HepG2 (cell line): ENCODE results near the gene KCNAB1. TPM values are rescaled to one million over a fixed set of nuclear protein-coding genes. Genes with fewer than 3 reads are reported as not detected.

Source experiments
- AHDC1 ChIP-seq: sonication (generic); formaldehyde crosslinking; IDR thresholded peaks from 2 replicates; pipeline ENCODE4 v1.5.1; 2020; ENCODE audit warnings: mild to moderate bottlenecking, missing genetic modification reagents, borderline replicate concordance
- ATAD3A ChIP-seq: sonication (generic); formaldehyde crosslinking; IDR thresholded peaks from 2 replicates; pipeline ENCODE4 v1.4.0; 2020; ENCODE audit warnings: missing genetic modification reagents
- BCL6 ChIP-seq: IDR thresholded peaks from 2 replicates; pipeline ENCODE4 v1.6.1; 2016; ENCODE audit warnings: missing genetic modification reagents, missing compliant biosample characterization
- CBX5 ChIP-seq: sonication (generic); formaldehyde crosslinking; IDR thresholded peaks from 2 replicates; pipeline ENCODE4 v1.4.0; 2020; ENCODE audit warnings: missing genetic modification reagents, borderline replicate concordance
- CREB3 ChIP-seq: sonication (generic); formaldehyde crosslinking; IDR thresholded peaks from 2 replicates; pipeline ENCODE4 v1.5.0; 2020; ENCODE audit warnings: missing genetic modification reagents
- DNMT1 ChIP-seq: sonication (generic); formaldehyde crosslinking; IDR thresholded peaks from 2 replicates; pipeline ENCODE4 v1.5.1; 2020; ENCODE audit warnings: mild to moderate bottlenecking, missing genetic modification reagents
- HNRNPH1 ChIP-seq: fragments of 200-400 bp; formaldehyde crosslinking; optimal IDR thresholded peaks from 2 replicates; pipeline ENCODE3; 2017; ENCODE audit warnings: mild to moderate bottlenecking, low read depth, low read length
- IRF2 ChIP-seq: IDR thresholded peaks from 2 replicates; pipeline ENCODE4 v1.6.1; 2018; ENCODE audit warnings: missing genetic modification reagents, missing compliant biosample characterization
- JDP2 ChIP-seq: sonication (generic); formaldehyde crosslinking; IDR thresholded peaks from 2 replicates; pipeline ENCODE4 v1.8.1; 2022; ENCODE audit warnings: missing genetic modification reagents, borderline replicate concordance
- NR1H2 ChIP-seq: sonication (generic); formaldehyde crosslinking; IDR thresholded peaks from 2 replicates; pipeline ENCODE4 v1.8.1; 2022; ENCODE audit warnings: low read depth, missing genetic modification reagents, borderline replicate concordance
- NR2F2 ChIP-seq: IDR thresholded peaks from 2 replicates; pipeline ENCODE4 v1.6.1; 2012; ENCODE audit warnings: low read depth, inconsistent platforms, borderline replicate concordance
- PHF20 ChIP-seq: sonication (generic); formaldehyde crosslinking; IDR thresholded peaks from 2 replicates; pipeline ENCODE4 v1.5.0; 2020; ENCODE audit warnings: mild to moderate bottlenecking, missing genetic modification reagents
- PHF5A ChIP-seq: IDR thresholded peaks from one replicate; pipeline ENCODE4 v1.6.1; 2018; ENCODE audit warnings: low read depth, missing genetic modification reagents; ENCODE audit not compliant: unreplicated experiment
- PRDM15 ChIP-seq: sonication (generic); formaldehyde crosslinking; IDR thresholded peaks from 2 replicates; pipeline ENCODE4 v1.4.0; 2020; ENCODE audit warnings: missing genetic modification reagents
- RFX1 ChIP-seq: fragments of 450-650 bp; IDR thresholded peaks from 2 replicates; pipeline ENCODE4 v1.6.1; 2017
- SIN3B ChIP-seq: fragments of 150-350 bp; IDR thresholded peaks from 2 replicates; pipeline ENCODE4 v1.6.1; 2014; ENCODE audit warnings: low read length
- SUZ12 ChIP-seq: fragments of 150-350 bp; IDR thresholded peaks from 2 replicates; pipeline ENCODE4 v1.6.1; 2014; ENCODE audit warnings: low read depth, low read length
- ZFP36L1 ChIP-seq: sonication (generic); formaldehyde crosslinking; IDR thresholded peaks from 2 replicates; pipeline ENCODE4 v1.8.0; 2022; ENCODE audit warnings: mild to moderate bottlenecking, missing genetic modification reagents, moderate library complexity
- ZNF34 ChIP-seq: sonication (generic); formaldehyde crosslinking; IDR thresholded peaks from 2 replicates; pipeline ENCODE4 v1.4.0; 2020; ENCODE audit warnings: mild to moderate bottlenecking, missing genetic modification reagents, borderline replicate concordance
- ZNF343 ChIP-seq: sonication (generic); formaldehyde crosslinking; IDR thresholded peaks from 2 replicates; pipeline ENCODE4 v1.4.0; 2020; ENCODE audit warnings: mild to moderate bottlenecking, missing genetic modification reagents
- ZNF354B ChIP-seq: sonication (generic); formaldehyde crosslinking; IDR thresholded peaks from 2 replicates; pipeline ENCODE4 v1.8.0; 2022; ENCODE audit warnings: mild to moderate bottlenecking, missing genetic modification reagents
- ZNF382 ChIP-seq: sonication (generic); formaldehyde crosslinking; IDR thresholded peaks from 2 replicates; pipeline ENCODE4 v1.5.0; 2020; ENCODE audit warnings: missing genetic modification reagents, mild to moderate bottlenecking, borderline replicate concordance
- ZNF430 ChIP-seq: sonication (generic); formaldehyde crosslinking; IDR thresholded peaks from 2 replicates; pipeline ENCODE4 v1.9.0; 2021; ENCODE audit warnings: mild to moderate bottlenecking, missing genetic modification reagents
- polyA plus RNA-seq, 8 experiments: library from polyadenylated mRNA; depleted of rRNA in 3 of 8; stranded (reverse) in 7 of 8; unstranded in 1 of 8; fragments of >200 nt; fragmentation: Illumina TruSeq in 4 of 8; extraction: Trizol in 4 of 8; gene quantifications; 2 replicates each; pipeline versions ENCODE4 v1.2.1 to v1.2.3, GENCODE V29; 2011 to 2016; ENCODE audit warnings: low read depth in 4 of 8, missing spikeins in 1 of 8, mixed read lengths in 1 of 8; ENCODE audit not compliant: insufficient read depth in 1 of 8
- total RNA-seq, 5 experiments: library from RNA; depleted of rRNA; stranded (reverse); fragments of >200 nt; fragmentation: Illumina TruSeq; extraction: Trizol; gene quantifications; 2 replicates each; pipeline ENCODE4 v1.2.3, GENCODE V29; 2016; ENCODE audit warnings: low read depth in 1 of 5

The KCNAB1 gene
- total and polyA plus RNA-seq, 2 of the 13 experiments (the other 11 are each of a cell fraction or from before 2014, with no cell fraction given) = not detected

GRCh38 chr3:156274791-156275190 is 154.4 kb downstream of the KCNAB1 start (continued):
- TF ChIP-seq AHDC1 (CRISPR knock-in tag) (peak; percentile 71; the same call in 1 of the 2 replicates), ZNF343 (CRISPR knock-in tag) (no peak), NR1H2 (no peak), IRF2 (0 out of 2 replicates have a peak, but pooled peaks have one; percentile 27), ZFP36L1 (no peak), CREB3 (CRISPR knock-in tag) (no peak), RFX1 (no peak), ZNF354B (CRISPR knock-in tag) (no peak), HNRNPH1 (no peak), NR2F2 (no peak), BCL6 (CRISPR knock-in tag) (peak; percentile 17; the same call in 1 of the 2 replicates), ZNF382 (CRISPR knock-in tag) (no peak), SIN3B (no peak), PHF5A (CRISPR knock-in tag) (no peak), SUZ12 (no peak), DNMT1 (CRISPR knock-in tag) (no peak), ZNF34 (CRISPR knock-in tag) (no peak), PHF20 (CRISPR knock-in tag) (no peak), CBX5 (CRISPR knock-in tag) (no peak), ZNF430 (CRISPR knock-in tag) (no peak), JDP2 (CRISPR knock-in tag) (no peak), PRDM15 (CRISPR knock-in tag) (no peak), ATAD3A (CRISPR knock-in tag) (no peak)
